ENCODE results near the gene PRMT5.

GRCh38 chr14:22977434-22977683 lies 48.2 kb upstream of the PRMT5 start:
- TF ChIP-seq REST (IDR thresholded peaks at IDR 0.05; ENCODE audit: insufficient read depth in 1 of 2, low read depth in 2 of 2, low read length in 2 of 2) (no peak), SIN3A (IDR thresholded peaks at IDR 0.05; ENCODE audit: borderline replicate concordance, insufficient read depth, low read length) (no peak), POLR2AphosphoS5 (IDR thresholded peaks at IDR 0.05; ENCODE audit: low read depth, low read length) (no peak)
